ENCODE results near the gene SDK1.

Gene SDK1

GRCh38 chr7:4274286-4274685 lies 973.2 kb downstream of the SDK1 start:
- POLR2A ChIA-PET = no interaction called here
- TF ChIP-seq FOXA1 (IDR thresholded peaks at IDR 0.05) (no peak), FOXK2 (IDR thresholded peaks at IDR 0.05) (no peak), BHLHE40 (IDR thresholded peaks at IDR 0.05; ENCODE audit: borderline replicate concordance) (no peak), HDGF (IDR thresholded peaks at IDR 0.05; ENCODE audit: borderline replicate concordance) (no peak), LEF1 (IDR thresholded peaks at IDR 0.05; ENCODE audit: borderline replicate concordance) (no peak), PKNOX1 (IDR thresholded peaks at IDR 0.05) (no peak), FOXM1 (IDR thresholded peaks at IDR 0.05; ENCODE audit: borderline replicate concordance) (no peak), SUZ12 (IDR thresholded peaks at IDR 0.05) (no peak), CTBP1 (IDR thresholded peaks at IDR 0.05; ENCODE audit: borderline replicate concordance) (no peak), ARNT (IDR thresholded peaks at IDR 0.05) (no peak), ELF4 (IDR thresholded peaks at IDR 0.05) (no peak), ZNF384 (IDR thresholded peaks at IDR 0.05) (no peak), NFRKB (IDR thresholded peaks at IDR 0.05) (no peak), TARDBP (IDR thresholded peaks at IDR 0.05) (no peak), SP1 (IDR thresholded peaks at IDR 0.05) (no peak), L3MBTL2 (conservative IDR thresholded peaks at IDR 0.05) (no peak)
- no peak for DNase-seq (ENCODE audit: extremely low spot score)
- CTCF ChIA-PET = no interaction called here

- ChIA-PET CTCF (no interaction called here), POLR2A (no interaction called here)
- DNase-seq (ENCODE audit: extremely low spot score) = no peak
- TF ChIP-seq PKNOX1 (IDR thresholded peaks at IDR 0.05) = no peak
- TF ChIP-seq ARNT (IDR thresholded peaks at IDR 0.05) = no peak
- TF ChIP-seq L3MBTL2 (conservative IDR thresholded peaks at IDR 0.05) = no peak
- TF ChIP-seq ZNF384 (IDR thresholded peaks at IDR 0.05) = no peak
Measured at GRCh38 chr7:4277936-4278335, 976.9 kb downstream of the SDK1 start.

- CTCF ChIA-PET = no interaction called here
- TF ChIP-seq ELF4 (IDR thresholded peaks at IDR 0.05) = no peak
- no peak for TF ChIP-seq CTBP1 (IDR thresholded peaks at IDR 0.05; ENCODE audit: borderline replicate concordance)
- TF ChIP-seq NFRKB (IDR thresholded peaks at IDR 0.05) = no peak
- no peak for TF ChIP-seq BHLHE40 (IDR thresholded peaks at IDR 0.05; ENCODE audit: borderline replicate concordance)
- TF ChIP-seq FOXA1 (IDR thresholded peaks at IDR 0.05) = no peak
- TF ChIP-seq PKNOX1 (IDR thresholded peaks at IDR 0.05) = no peak
- TF ChIP-seq FOXK2 (IDR thresholded peaks at IDR 0.05) = no peak
- no peak for TF ChIP-seq SP1 (IDR thresholded peaks at IDR 0.05)
- TF ChIP-seq SUZ12 (IDR thresholded peaks at IDR 0.05) = no peak
- TF ChIP-seq LEF1 (IDR thresholded peaks at IDR 0.05; ENCODE audit: borderline replicate concordance) = no peak
- TF ChIP-seq ARNT (IDR thresholded peaks at IDR 0.05) = no peak
- no peak for TF ChIP-seq ZNF384 (IDR thresholded peaks at IDR 0.05)
- TF ChIP-seq HDGF (IDR thresholded peaks at IDR 0.05; ENCODE audit: borderline replicate concordance) = no peak
- POLR2A ChIA-PET = no interaction called here
- DNase-seq (ENCODE audit: extremely low spot score) = no peak
Measured at GRCh38 chr7:4279216-4279615, 978.2 kb downstream of the SDK1 start.

GRCh38 chr7:4281231-4281993 lies 980.4 kb downstream of the SDK1 start:
- no peak for DNase-seq (ENCODE audit: extremely low spot score)
- CTCF ChIA-PET = no interaction called here
- POLR2A ChIA-PET = no interaction called here
- TF ChIP-seq TARDBP (IDR thresholded peaks at IDR 0.05) (no peak), FOXK2 (IDR thresholded peaks at IDR 0.05) (no peak), ZNF384 (IDR thresholded peaks at IDR 0.05) (no peak)

GRCh38 chr7:4282434-4283223 lies 981.6 kb downstream of the SDK1 start:
- POLR2A ChIA-PET = no interaction called here
- CTCF ChIA-PET = no interaction called here
- no peak for DNase-seq (ENCODE audit: extremely low spot score)
- TF ChIP-seq ELF4 (IDR thresholded peaks at IDR 0.05) (no peak), HDGF (IDR thresholded peaks at IDR 0.05; ENCODE audit: borderline replicate concordance) (no peak), FOXM1 (IDR thresholded peaks at IDR 0.05; ENCODE audit: borderline replicate concordance) (no peak), FOXA1 (IDR thresholded peaks at IDR 0.05) (no peak), L3MBTL2 (conservative IDR thresholded peaks at IDR 0.05) (no peak), BHLHE40 (IDR thresholded peaks at IDR 0.05; ENCODE audit: borderline replicate concordance) (no peak), PKNOX1 (IDR thresholded peaks at IDR 0.05) (no peak), ZNF384 (IDR thresholded peaks at IDR 0.05) (no peak), FOXK2 (IDR thresholded peaks at IDR 0.05) (no peak), NFRKB (IDR thresholded peaks at IDR 0.05) (no peak), ARNT (IDR thresholded peaks at IDR 0.05) (no peak), CTBP1 (IDR thresholded peaks at IDR 0.05; ENCODE audit: borderline replicate concordance) (no peak), SUZ12 (IDR thresholded peaks at IDR 0.05) (no peak), TARDBP (IDR thresholded peaks at IDR 0.05) (no peak), LEF1 (IDR thresholded peaks at IDR 0.05; ENCODE audit: borderline replicate concordance) (no peak), SP1 (IDR thresholded peaks at IDR 0.05) (no peak)
